ENCODE data around the gene SPDYE17. TPM values are rescaled to one million over a fixed set of nuclear protein-coding genes. Genes with fewer than 3 reads are reported as not detected.
"Not testable (repeated sequence)": the region's sequence is repeated elsewhere in the genome, so short reads cannot be mapped to it uniquely, and the experiment has no call there.

Gene SPDYE17
- total RNA-seq, 2 experiments from 2014 or later, result not detected

DNA sequence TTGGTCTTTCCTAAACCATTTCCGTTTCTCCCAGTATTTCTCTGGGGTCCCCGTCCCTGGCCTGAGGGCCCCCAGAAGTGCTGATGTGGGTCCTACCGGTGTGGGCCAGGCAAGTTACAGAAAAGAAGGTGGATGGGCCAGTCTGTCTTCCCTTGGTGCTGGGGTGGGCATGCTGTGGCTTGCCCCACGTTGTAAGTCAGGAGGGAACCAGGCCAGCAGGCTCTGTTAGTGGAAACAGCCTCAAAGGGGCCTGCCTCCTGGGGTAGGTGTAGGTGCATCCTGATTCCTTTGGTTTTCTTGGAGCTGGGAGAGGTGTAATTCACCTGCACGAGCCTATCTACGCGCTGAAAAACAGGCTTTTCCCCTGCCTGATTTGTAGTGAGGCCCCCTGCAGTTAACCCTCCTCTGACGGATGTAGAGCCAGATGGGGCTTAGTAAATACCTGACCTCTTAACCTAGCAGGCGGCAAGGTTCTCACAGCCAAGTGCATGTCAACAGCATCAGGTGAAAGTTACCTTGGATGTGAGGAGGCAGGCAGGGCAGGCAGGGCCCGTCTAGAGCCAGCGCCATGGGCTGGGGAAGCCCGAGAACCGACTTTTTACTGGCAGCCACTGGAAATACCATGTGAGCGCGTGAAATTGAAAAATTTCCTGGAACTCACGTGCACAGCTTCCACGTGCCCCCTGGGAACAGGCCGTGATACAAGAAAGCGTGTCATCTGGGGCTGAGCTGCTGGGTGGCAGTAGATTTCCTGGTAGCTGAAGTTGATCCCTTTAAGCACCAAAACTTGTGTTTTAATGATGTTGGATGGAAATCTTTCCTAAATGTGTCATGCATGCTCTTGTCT is 48.0 kb downstream of the SPDYE17 start:
- H3K4me3 Mint-ChIP-seq; H3K4me1 Mint-ChIP-seq (ENCODE audit: low read depth); H3K9me3 Mint-ChIP-seq; POLR2A ChIA-PET; H3K27ac Mint-ChIP-seq; intact Hi-C loops (cut with micrococcal nuclease); DNase-seq; CTCF ChIA-PET; H3K27me3 Mint-ChIP-seq; H3K36me3 Mint-ChIP-seq (ENCODE audit: low read depth): not testable (repeated sequence)
- peak; percentile 41 for ATAC-seq

DNA sequence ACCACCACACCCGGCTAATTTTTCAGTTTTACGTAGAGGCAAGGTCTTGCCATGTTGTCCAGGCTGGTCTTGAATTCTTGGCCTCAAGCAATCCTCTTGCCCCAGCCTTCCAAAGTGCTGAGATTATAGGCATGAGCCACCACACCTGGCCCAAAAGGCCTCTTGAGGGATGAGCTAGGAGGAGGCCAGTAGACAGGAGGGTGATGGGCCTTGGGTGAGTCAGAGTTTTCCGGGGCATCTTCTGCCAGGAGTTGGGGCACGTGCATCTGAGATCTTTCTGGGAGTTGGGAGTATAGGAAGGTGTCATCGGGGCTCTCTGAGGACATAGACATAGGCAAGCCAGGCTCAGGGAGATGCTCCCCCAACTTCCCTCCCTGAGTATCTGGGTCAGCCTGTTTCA is 48.8 kb downstream of the SPDYE17 start:
- H3K9me3 Mint-ChIP-seq; H3K4me1 Mint-ChIP-seq (ENCODE audit: low read depth); H3K4me3 Mint-ChIP-seq; H3K27ac Mint-ChIP-seq; H3K27me3 Mint-ChIP-seq; intact Hi-C loops (cut with micrococcal nuclease); ATAC-seq; POLR2A ChIA-PET; H3K36me3 Mint-ChIP-seq (ENCODE audit: low read depth); CTCF ChIA-PET; DNase-seq: not testable (repeated sequence)

DNA sequence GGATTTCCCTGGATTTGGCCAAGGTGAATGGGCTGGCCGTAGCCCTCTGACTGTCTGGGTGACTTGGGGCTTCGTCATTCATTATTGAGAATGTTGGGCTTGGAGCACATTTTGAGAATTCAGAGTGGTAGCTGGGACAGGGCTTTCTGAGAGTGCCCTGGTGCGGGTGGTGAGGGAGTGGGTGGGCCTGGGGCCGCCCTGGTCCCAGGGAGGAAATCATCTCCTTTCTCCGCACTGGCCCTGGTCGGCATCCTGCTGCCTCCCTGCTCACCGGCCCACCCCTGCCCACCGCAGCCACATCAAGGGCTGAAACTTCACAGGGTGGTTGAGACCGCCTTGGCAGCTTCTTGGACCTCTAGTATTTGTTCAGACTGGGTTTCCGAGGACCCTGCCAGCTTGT is 49.7 kb downstream of the SPDYE17 start:
- H3K4me1 Mint-ChIP-seq (ENCODE audit: low read depth); H3K27ac Mint-ChIP-seq; CTCF ChIA-PET: not testable (repeated sequence)

DNA sequence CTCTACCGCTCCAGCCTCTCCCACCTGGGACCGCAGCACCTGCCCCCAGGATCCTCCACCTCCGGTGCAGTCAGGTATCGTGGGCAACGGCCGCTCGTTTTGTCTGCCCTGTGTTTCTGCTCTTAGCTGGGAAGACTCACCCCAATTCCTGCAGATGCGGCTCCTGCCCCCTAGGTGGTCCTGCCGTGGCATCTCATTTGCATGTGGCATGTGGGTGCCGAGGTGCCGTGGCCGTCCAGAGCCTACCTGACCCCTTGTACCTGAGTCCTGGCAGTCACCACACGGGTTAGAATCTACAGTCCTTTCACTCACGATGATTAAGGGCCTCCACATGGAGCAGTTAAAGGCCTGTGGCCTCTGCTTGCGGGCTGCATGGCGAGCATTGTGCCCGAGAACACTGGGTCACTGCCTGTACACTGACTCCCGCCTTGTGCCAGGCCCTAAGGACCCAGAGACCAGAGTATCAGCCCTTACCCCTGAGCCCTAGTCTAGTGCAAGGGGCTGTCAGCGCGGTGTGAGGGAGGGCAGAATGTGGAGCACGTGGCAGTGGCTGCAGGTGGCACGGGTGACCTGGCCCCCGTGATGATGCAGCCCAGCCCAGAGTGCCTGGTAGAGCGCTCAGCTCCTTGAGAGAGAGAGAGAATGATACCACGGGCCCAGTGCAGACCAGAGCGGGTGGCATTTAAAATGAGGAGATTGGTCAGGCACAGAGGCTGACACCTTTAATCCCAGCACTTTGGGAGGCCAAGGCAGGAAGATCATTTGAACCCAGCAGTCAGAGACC is 50.8 kb downstream of the SPDYE17 start:
- intact Hi-C loops (cut with micrococcal nuclease); ATAC-seq; DNase-seq; H3K9me3 Mint-ChIP-seq; H3K27ac Mint-ChIP-seq; CTCF ChIA-PET; H3K4me1 Mint-ChIP-seq (ENCODE audit: low read depth); H3K27me3 Mint-ChIP-seq; H3K4me3 Mint-ChIP-seq; H3K36me3 Mint-ChIP-seq (ENCODE audit: low read depth); POLR2A ChIA-PET: not testable (repeated sequence)

More for the DNA sequence above, 49.7 kb downstream of the SPDYE17 start:
- ATAC-seq; H3K4me3 Mint-ChIP-seq; POLR2A ChIA-PET; DNase-seq; H3K36me3 Mint-ChIP-seq (ENCODE audit: low read depth); intact Hi-C loops (cut with micrococcal nuclease); H3K27me3 Mint-ChIP-seq; H3K9me3 Mint-ChIP-seq: not testable (repeated sequence)

DNA sequence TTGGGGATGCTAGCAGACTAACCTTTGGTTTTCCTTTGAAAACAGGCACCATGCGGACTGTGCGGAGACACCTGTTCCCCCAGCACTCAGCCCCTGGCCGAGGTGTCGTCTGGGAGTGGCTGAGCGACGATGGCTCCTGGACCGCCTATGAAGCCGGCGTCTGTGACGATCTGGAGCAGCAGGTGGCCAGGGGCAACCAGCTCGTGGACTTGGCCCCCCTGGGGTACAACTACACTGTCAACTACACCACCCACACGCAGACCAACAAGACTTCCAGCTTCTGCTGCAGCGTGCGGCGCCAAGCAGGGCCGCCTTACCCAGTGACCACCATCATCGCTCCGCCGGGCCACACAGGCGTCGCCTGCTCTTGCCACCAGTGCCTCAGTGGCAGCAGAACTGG is 51.6 kb downstream of the SPDYE17 start:
- CTCF ChIA-PET; H3K27me3 Mint-ChIP-seq; H3K4me3 Mint-ChIP-seq; POLR2A ChIA-PET; ATAC-seq; DNase-seq; H3K36me3 Mint-ChIP-seq (ENCODE audit: low read depth); H3K27ac Mint-ChIP-seq; H3K4me1 Mint-ChIP-seq (ENCODE audit: low read depth); intact Hi-C loops (cut with micrococcal nuclease); H3K9me3 Mint-ChIP-seq: not testable (repeated sequence)

DNA sequence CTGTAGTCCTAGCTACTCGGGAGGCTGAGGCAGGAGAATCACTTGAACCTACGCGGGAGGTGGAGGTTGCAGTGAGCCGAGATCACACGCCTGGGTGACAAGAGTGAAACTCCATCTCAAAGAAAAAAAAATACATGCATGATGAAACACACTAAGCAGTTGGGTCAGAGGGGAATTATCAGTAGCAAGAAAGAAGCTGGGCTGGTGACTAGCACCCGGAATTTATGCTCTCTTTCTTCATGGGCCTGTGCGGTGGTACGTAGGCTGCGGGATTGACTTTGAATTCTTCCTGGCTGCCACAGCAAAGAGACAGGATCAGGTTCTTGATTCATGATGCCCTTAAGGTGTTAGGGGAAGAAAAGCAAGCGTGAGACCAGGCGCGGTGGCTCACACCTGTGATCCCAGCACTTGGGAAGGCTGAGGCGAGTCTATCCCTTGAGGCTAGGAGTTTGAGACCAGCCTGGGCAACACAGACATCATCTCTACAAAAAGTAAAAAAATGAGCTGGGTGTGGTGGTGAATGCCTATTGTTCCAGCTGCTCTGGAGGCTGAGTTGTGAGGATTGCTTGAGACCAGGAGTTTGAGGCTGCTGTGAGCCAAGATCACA is 54.3 kb downstream of the SPDYE17 start:
- POLR2A ChIA-PET; intact Hi-C loops (cut with micrococcal nuclease); H3K27me3 Mint-ChIP-seq; CTCF ChIA-PET; H3K4me3 Mint-ChIP-seq; H3K36me3 Mint-ChIP-seq (ENCODE audit: low read depth); H3K4me1 Mint-ChIP-seq (ENCODE audit: low read depth); ATAC-seq; DNase-seq; H3K9me3 Mint-ChIP-seq: not testable (repeated sequence)
- H3K27ac Mint-ChIP-seq, result peak overlapping the region; percentile 25

DNA sequence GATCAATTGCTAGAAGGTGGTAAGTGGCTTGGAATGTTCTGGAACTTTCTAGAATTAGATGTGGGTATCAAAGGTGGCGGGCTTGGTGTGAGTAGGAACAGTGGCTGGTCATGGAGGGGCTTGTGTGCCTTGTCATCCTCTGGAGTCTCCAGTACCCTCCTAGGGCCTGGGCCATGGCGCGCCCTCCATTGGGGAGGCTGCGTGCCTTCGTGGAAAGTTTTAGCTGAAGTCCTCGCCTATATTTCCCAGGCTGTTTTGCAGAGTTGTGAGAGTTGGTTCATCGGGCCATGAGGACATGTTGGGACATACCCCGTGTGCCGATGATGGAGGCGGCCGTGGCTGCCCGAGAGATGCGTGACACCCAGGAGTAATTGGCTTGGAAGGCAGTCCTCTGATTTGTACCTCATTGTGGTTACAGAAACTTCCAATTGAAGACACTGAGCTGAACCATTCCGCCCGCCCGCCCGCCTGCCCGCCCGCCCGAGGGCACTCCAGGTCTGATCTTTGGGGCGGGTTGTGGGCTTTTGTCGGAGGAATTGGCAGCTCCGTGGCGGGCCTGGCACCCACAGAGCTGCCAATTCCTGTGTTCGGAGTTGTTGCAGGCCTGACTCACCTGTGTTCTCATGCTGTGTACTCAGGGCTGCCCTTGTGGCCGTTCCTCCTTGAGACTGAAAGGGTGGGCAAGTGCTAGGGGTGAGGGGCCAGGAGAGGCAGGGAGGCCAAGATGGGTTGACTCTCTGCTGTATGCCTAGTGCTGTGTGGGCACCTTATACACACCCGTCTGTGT is 57.2 kb downstream of the SPDYE17 start:
- H3K4me1 Mint-ChIP-seq (ENCODE audit: low read depth); H3K27me3 Mint-ChIP-seq; DNase-seq; CTCF ChIA-PET; H3K4me3 Mint-ChIP-seq; H3K27ac Mint-ChIP-seq; intact Hi-C loops (cut with micrococcal nuclease); POLR2A ChIA-PET; H3K9me3 Mint-ChIP-seq; H3K36me3 Mint-ChIP-seq (ENCODE audit: low read depth); ATAC-seq: not testable (repeated sequence)

DNA sequence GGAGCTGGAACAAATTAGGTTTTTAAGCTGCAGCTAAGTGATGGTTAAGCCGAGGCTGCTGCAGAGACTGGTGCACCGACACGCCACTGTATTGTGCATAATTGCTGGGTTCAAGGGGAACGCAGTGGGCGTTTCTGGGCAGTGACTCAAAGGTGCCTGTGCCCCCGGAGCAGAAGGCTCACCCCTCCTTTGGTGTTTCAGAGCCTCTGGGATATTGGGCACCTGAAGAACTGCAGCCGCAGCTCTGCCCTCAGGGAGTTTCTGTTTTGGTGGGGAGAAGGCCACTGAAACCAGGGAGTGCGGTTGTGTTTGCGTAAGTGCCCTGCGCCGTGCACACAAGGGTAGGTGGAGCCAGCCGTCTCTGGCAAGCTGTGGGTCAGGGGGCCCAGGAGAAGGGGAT is 57.8 kb downstream of the SPDYE17 start:
- intact Hi-C loops (cut with micrococcal nuclease); ATAC-seq; H3K4me3 Mint-ChIP-seq; POLR2A ChIA-PET; DNase-seq; H3K27me3 Mint-ChIP-seq; H3K36me3 Mint-ChIP-seq (ENCODE audit: low read depth); H3K27ac Mint-ChIP-seq; CTCF ChIA-PET; H3K4me1 Mint-ChIP-seq (ENCODE audit: low read depth); H3K9me3 Mint-ChIP-seq: not testable (repeated sequence)

DNA sequence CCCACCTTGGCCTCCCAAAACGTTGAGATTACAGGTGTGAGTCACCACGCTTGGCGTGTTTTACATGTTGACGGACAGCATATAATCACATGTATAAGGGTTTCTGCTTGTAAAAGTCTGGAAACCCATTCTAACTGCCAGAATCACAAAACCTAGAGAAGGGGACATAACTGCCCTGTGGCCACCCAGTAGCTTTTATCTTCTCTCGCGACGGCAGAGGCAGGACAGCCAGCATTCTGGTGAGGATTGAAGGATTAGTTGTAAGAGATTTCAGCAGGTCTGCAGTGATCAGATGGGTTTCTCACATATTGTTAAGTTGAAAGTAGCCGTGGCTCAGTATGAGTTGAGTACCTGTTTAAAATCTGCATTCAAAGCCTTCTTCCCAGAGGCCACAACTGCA is 59.8 kb downstream of the SPDYE17 start:
- intact Hi-C loops (cut with micrococcal nuclease); CTCF ChIA-PET; ATAC-seq; H3K9me3 Mint-ChIP-seq; H3K27ac Mint-ChIP-seq; H3K4me1 Mint-ChIP-seq (ENCODE audit: low read depth); H3K4me3 Mint-ChIP-seq; H3K36me3 Mint-ChIP-seq (ENCODE audit: low read depth); H3K27me3 Mint-ChIP-seq; POLR2A ChIA-PET; DNase-seq: not testable (repeated sequence)

All from activated CD8-positive, alpha-beta T cell treated with anti-CD3 and anti-CD28 coated beads for 36 hours (primary cell).